OCI-LY3 (cell line): ENCODE measurements around the gene SLC39A2.

Experiments
- CTCF ChIP-seq: fragments of 200-600, 300-600 bp; sonication (generic); IDR thresholded peaks from 2 replicates; pipeline ENCODE4 v1.5.1; 2014; ENCODE audit warnings: antibody characterized with exemption, low read length, low read depth
- EZH2phosphoT487 ChIP-seq: fragments of 200-600 bp; shearing (Covaris generic); IDR thresholded peaks from 2 replicates; pipeline ENCODE4 v1.6.1; 2018; ENCODE audit warnings: antibody characterized with exemption, mixed run types, low read depth

- no peak for TF ChIP-seq CTCF
- no peak for TF ChIP-seq EZH2phosphoT487
Measured at GRCh38 chr14:21038441-21039422, 39.6 kb downstream of the SLC39A2 start.
